Neutrophil (primary cell): ENCODE measurements around the gene SIDT2.

Experiments
- H3K27ac ChIP-seq: fragments of 200-600 bp; sonication (generic); 2 replicates; pipeline ENCODE4 v1.5.1; 2016; ENCODE audit warnings: mild to moderate bottlenecking, moderate library complexity
- H3K27me3 ChIP-seq: fragments of 200-600 bp; sonication (generic); 2 replicates; pipeline ENCODE4 v1.6.0; 2016; ENCODE audit warnings: mild to moderate bottlenecking
- H3K36me3 ChIP-seq: fragments of 200-600 bp; sonication (generic); 2 replicates; pipeline ENCODE4 v1.5.1; 2017
- H3K4me1 ChIP-seq, 2 experiments: fragments of 200-600 bp in 1 of 2; sonication (generic) in 1 of 2; 1 replicate in 1 of 2; 2 replicates in 1 of 2; pipeline versions ENCODE4 v1.5.1 to v1.6.1; 2013 to 2016; ENCODE audit warnings: low read depth in 1 of 2, low read length in 1 of 2, mild to moderate bottlenecking in 1 of 2, moderate library complexity in 1 of 2; ENCODE audit not compliant: control insufficient read depth in 1 of 2, insufficient read depth in 1 of 2
- H3K4me3 ChIP-seq, 2 experiments: fragments of 200-600 bp in 1 of 2; sonication (generic) in 1 of 2; 1 replicate in 1 of 2; 2 replicates in 1 of 2; pipeline ENCODE4 v1.5.1; 2013 to 2016; ENCODE audit warnings: low read depth in 1 of 2, low read length in 1 of 2, mild to moderate bottlenecking in 1 of 2, moderate library complexity in 1 of 2
- H3K9me3 ChIP-seq: fragments of 200-600 bp; sonication (generic); 2 replicates; pipeline ENCODE4 v1.5.1; 2016
- CTCF ChIP-seq: fragments of 200-600 bp; sonication (generic); IDR thresholded peaks from 2 replicates; pipeline ENCODE4 v1.5.1; 2016; ENCODE audit warnings: antibody characterized with exemption

The SIDT2 gene

GRCh38 chr11:117200813-117201657 is 22.5 kb downstream of the SIDT2 start:
- TF ChIP-seq CTCF: no peak
- Histone ChIP-seq H3K27ac (no peak overlapping the region), H3K27me3 (peaks cover 5% of the 10 kb centered on the region), H3K36me3 (peaks cover 34% of the 10 kb centered on the region), H3K4me1 (no peaks in the 10 kb centered on the region), H3K4me3 (no peak overlapping the region), H3K9me3 (no peaks in the 10 kb centered on the region)

GRCh38 chr11:117201658-117202305 is 23.2 kb downstream of the SIDT2 start:
- H3K27ac ChIP-seq: no peak overlapping the region
- H3K4me1 ChIP-seq: no peaks in the 10 kb centered on the region
- peaks cover 36% of the 10 kb centered on the region for H3K36me3 ChIP-seq
- no peak overlapping the region for H3K4me3 ChIP-seq
- peaks cover 5% of the 10 kb centered on the region for H3K27me3 ChIP-seq
- no peaks in the 10 kb centered on the region for H3K9me3 ChIP-seq
- TF ChIP-seq CTCF: no peak

- Histone ChIP-seq H3K27ac (no peak overlapping the region), H3K4me3 (no peak overlapping the region), H3K9me3 (no peaks in the 10 kb centered on the region), H3K36me3 (peaks cover 37% of the 10 kb centered on the region), H3K27me3 (peaks cover 5% of the 10 kb centered on the region), H3K4me1 (no peaks in the 10 kb centered on the region)
- no peak for TF ChIP-seq CTCF
Observed at GRCh38 chr11:117202386-117203068, 24.0 kb downstream of the SIDT2 start.

- H3K4me3 ChIP-seq: no peak overlapping the region
- peaks cover 5% of the 10 kb centered on the region for H3K27me3 ChIP-seq
- TF ChIP-seq CTCF: no peak
- H3K9me3 ChIP-seq: no peaks in the 10 kb centered on the region
- H3K4me1 ChIP-seq: no peaks in the 10 kb centered on the region
- peaks cover 39% of the 10 kb centered on the region for H3K36me3 ChIP-seq
- no peak overlapping the region for H3K27ac ChIP-seq
Observed at GRCh38 chr11:117203069-117203407, 24.5 kb downstream of the SIDT2 start.

- Histone ChIP-seq H3K27me3 (no peaks in the 10 kb centered on the region), H3K9me3 (no peaks in the 10 kb centered on the region), H3K4me3 (no peak overlapping the region), H3K4me1 (no peaks in the 10 kb centered on the region), H3K27ac (no peak overlapping the region), H3K36me3 (peaks cover 39% of the 10 kb centered on the region)
- TF ChIP-seq CTCF: no peak
Observed at GRCh38 chr11:117204283-117205080, 25.9 kb downstream of the SIDT2 start.
